Caki2 (cell line): ENCODE results near the gene ANKRD13D. TPM values are rescaled to one million over a fixed set of nuclear protein-coding genes. Genes with fewer than 3 reads are reported as not detected.
"Not testable (repeated sequence)": the region's sequence is repeated elsewhere in the genome, so short reads cannot be mapped to it uniquely, and the experiment has no call there.

Source experiments
- DNase-seq: peaks from one replicate; pipeline ENCODE4 v3.0.0-alpha.2; 2015; ENCODE audit warnings: low read depth
- in situ Hi-C: cut with HindIII; loops from 2 replicates; pipeline ENCODE4 v1.10.0; 2016; ENCODE audit warnings: low sequenced_read_pairs, low pct_unique_long_range_greater_than_20kb, mixed read lengths
- total RNA-seq: library from RNA; depleted of rRNA; stranded (reverse); fragments of >200 nt; shearing (Covaris generic); gene quantifications from 2 replicates; pipeline ENCODE4 v1.2.3, GENCODE V29; 2014; ENCODE audit warnings: low replicate concordance

Gene ANKRD13D
- total RNA-seq, 1 experiment from 2014 or later: 11.7 TPM

DNA sequence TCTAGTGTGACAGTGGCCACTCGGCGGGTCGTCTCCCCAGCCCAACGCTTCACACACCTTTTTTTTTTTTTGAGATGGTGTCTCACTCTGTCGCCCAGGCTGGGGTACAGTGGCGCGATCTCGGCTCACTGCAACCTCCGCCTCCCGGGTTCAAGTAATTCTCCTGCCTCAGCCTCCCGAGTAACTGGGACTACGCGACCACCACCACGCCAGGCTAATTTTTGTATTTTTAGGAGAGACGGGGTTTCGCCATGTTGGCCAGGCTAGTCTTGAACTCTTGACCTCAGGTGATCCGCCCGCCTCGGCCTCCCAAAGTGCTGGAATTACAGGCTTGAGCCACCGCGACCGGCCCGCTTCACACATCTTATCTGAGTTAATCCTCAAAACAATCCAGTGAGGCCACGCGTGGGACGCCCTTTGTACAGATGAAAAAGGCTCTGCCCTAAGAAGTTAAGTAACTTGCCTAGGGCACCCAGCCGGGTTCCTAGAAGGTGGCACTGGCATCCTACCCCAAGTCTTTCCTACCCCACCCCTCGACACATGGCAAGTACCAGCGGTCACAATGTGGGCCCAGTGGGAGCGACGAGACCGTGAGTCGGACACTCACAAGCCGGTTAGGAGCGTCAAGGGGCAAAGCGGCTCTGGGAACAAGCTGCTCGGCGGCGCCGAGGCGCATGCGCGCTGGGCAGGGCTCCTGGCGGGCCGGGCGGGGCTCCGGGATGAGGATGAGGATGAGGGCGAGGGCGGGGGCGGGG lies 28.0 kb upstream of the ANKRD13D start:
- DNase-seq, in situ Hi-C loops: not testable (repeated sequence)

DNA sequence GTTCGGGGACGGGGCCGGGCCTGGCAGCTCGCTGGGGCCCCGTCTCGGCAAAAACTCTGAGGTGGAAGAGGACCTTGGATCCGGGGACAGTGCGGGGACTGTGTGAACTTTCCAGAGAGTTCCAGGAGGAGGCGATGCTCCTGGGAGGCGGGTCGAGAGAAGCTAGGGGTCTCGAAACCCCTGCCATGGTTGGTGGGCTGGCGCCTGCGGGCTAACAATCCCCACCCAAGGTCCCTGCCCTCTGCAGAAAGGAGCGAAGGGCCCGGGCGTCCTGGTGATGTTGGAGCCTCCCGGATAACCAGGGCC lies 27.5 kb upstream of the ANKRD13D start:
- in situ Hi-C loops: no loop called here
- DNase-seq: no peak

DNA sequence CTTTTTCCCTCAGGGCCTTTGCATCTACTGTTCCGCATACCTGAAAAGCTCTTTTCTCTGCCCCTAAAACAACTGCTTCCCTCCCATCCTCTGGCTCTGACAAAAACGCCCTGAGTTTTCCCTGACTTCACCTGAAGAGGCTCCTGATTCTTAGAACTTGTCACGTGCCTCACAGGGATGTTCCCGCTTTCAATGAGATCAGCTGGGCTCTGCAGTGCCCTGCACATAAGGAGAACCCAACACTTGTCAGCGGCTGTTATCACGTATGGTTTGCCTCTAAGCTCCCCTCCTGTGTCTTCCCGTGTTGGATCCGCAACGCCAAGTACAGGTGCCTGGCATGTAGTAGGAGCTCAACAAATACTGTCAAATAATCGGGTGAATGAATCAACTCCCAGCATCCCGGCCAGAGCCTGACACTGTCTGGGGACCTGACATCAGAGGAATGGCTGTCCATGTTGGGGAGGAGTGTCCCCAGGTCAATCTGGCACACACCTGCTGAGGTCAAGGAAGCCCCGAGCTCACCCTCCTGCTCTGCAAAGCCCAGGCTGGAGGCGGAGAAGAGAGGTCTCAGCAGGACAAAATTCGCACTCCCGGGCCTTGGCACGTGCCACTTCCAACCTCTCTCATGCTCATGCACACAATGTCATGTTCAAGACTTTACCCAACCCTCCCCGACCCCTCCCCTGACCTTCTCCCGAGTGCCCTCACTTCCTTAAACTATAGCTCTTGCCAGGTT lies 27.0 kb upstream of the ANKRD13D start:
- no peak for DNase-seq
- in situ Hi-C loops: no loop called here

DNA sequence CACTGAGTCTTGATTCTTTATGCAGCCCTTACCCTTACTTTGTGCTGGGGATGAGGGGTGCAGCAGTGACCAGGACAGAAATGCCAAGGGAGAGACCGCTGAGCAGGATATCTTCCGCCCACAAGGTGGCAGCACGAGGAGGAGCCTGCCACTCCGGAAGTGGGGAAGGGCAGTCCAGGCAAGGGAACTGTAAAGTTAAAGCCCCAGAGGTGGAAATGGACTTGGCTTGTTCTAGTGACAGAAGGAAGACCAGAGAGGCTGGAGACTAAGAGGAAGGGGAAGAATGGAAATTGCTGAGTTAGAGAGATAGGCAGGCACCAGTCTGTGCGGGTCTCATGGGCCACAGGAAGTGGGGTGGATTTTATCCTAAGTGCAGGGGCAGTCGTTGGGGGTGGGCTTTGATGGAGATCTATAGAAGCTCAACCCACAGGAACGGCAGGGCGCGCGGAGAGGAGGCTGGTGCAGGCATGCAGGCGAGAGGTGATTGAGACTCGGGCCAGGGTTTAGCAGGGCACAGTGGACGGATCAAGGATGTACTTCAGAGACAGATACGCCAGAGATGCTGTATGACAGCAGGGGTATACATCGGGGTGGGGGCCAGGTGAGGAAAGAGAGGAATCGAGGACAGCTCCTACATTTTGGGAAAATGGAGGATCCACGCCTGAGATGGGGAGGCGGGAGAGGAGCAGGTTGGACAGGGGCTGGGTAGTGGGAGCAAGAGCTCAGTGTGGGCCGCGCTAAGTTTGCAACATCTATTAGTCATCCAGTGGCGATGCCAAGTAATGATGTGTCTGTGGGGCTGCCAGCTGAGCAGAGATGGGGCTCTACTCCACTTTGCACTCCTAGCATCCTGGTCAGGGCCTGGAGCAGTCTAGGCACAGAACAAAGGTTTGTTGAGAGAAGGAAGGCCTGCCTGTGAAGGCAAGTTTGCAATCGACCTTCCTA lies 26.1 kb upstream of the ANKRD13D start:
- in situ Hi-C loops: no loop called here
- DNase-seq: peak; percentile 49

DNA sequence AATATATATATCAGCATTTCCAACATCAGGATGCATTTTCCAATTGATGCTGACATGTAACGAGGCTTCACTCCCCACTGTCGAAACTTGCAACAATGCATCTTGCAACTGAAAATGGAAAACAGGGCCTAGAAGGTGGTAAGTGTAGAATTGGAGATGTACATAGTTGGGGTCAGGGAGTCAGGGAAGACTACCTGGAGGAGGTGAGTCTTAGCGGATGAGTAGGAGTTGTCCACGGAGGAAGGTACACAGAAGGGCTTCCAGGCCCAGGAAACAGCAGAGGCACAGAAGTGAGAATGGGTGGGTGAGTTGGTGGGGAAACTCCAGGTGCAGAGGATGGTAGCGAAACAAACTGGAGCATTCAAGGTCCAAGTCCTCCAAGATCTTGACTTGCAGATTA lies 24.8 kb upstream of the ANKRD13D start:
- no peak for DNase-seq
- in situ Hi-C loops: no loop called here

DNA sequence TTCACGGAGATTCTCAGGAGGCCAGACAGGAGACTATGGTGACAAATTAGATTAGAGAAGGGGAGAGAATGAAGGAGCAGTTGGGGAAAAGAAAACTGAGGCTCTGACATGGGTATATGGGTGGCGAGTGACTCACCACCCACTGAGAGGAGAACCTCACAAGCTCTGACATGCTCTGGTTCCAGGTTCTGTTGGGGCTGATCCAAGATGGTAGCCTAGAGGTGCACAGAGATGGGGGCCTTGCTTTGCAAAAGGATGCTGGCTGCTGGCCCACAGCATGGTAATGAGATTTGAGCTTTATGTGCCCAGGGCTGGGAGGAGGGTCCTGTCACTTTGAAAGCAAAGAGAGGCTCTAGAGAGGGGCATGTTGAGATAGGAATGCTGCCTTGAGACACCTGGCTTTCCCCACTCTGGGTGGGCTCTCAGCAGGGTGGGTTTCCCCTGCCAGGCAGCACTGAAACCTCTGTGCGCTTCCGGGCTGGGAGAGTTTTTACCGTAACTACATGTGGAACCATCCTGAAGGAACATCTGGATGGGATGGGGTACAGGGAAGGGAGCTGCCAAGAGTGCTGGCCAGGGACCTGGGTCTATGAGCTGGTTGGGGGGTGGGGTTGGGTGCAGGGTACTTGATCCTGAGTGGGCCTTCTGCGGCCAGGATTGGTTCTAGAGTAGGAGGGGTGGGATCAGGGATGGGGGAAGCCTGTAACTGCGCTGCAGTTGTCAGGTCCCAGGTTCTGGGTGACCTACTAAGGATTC lies 24.0 kb upstream of the ANKRD13D start:
- no peak for DNase-seq
- in situ Hi-C loops: no loop called here

DNA sequence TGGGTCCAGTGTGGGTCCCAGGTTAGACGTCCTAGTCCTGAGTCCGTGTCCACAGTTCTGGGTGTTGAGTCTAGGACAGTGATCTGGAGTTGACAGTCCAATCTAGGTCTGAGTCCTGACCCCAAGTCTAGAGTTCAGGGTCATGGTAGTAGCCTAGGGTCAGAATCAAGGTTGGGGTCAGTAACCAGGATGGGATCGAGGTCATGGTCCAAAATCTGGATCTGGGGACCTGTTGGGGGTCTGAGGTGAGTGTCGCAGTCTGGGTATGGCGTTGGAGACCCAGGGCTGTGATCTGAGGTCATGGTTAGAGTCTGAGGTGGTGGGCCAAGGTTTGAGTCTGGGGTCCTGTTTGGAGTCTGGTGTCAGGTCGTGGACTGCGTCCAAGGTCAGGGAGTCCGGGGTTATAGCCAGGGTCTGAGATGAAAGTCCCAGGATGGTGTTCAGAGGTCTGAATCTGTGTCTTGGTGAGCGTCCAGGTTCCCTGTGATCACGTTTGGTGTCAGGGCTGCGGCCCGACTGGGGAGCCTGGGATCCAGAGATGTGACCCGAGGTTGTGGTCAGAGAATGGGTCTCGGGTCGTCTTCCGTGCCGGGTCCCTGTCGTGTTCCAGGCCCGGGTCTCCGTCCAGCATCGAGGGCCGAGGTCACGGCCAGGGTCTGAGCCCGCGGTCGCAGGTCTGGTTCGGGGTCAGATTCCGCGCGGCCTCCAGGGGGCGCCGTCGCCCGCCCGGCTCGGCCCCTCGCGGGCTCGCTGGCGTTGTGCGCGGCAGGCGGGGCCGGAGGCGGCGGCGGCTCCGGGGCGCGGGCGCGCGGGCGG lies 23.3 kb upstream of the ANKRD13D start:
- in situ Hi-C loops: no loop called here
- DNase-seq: peak; percentile 28

DNA sequence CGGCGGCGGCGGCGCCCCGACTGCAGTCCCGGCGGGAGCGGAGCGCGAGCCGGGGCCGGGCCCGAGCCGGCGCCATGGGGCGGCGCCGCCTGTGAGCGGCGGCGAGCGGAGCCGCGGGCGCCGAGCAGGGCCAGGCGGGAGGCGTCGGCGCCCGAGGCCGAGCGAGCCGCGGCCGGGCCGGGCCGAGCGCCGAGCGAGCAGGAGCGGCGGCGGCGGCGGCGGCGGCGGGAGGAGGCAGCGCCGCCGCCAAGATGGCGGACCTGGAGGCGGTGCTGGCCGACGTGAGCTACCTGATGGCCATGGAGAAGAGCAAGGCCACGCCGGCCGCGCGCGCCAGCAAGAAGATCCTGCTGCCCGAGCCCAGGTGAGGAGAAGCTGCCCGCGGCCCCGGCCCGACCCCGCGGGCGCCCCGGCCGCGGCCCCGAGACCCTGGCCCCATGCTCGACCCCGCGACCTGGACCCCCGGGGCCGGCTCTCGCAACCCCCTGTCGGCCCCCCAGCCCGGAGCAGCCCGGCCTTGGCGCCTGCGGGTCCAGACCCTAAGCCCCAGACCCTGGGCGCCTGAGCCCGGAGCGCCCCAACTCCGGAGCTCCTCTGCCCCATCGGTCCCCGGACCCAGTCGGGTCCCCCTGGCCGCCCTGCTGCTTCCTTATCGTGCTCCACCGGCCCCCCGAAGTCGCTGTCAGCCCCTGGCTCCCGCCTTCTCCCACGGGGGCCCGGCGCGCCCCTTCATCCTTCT lies 22.5 kb upstream of the ANKRD13D start, which contains the start of gene GRK2:
GRK2 (plus strand) TSS at position 25 of the 739 bp plus-strand sequence; CDS start at position 252, 227 bp downstream.
- in situ Hi-C loops: no loop called here

DNA sequence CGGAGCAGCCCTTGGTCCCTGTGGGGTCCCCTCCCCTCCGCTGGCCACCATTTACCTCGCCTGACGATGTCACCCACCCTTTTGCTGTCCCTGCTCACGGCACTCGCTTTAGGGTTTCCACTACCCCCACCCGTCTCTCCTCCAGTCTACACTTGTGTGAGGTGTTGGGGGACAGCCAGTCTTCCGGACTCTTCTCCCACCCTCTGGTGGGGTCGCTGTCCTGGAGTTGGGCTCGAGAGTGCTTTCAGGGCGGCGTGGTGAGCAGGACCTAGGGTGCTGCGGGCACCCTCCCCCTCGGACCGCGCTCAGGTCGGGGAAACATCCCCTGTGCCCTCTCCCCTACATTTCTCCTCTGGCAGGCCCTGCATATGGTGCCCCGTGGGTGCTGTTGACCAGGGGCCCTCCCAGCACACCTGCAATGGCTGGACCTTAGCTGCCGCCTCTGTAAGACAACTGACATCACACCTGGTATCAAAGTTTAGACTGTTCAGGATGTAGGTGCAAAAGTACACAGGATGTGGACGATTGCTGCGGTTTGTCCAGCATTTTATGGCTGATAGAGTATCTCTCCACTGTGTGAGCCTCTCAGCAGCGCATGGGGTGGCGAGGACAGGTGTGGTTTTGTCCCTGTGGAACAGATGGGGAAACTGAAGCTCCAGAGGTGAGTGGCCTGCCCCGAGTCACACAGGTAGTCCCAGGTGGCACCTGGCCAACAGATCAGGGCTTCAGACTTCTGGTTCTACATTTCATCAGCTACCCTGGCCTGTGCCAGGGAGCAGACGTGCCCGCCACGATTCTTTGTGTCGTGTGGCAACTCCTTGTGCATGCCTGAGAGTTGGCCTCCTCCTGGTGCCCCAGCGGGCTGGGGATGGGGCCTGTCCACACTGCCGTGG lies 21.7 kb upstream of the ANKRD13D start:
- in situ Hi-C loops: no loop called here
- no peak for DNase-seq

More for the DNA sequence above, 22.5 kb upstream of the ANKRD13D start, which contains the start of gene GRK2:
- DNase-seq: no peak

DNA sequence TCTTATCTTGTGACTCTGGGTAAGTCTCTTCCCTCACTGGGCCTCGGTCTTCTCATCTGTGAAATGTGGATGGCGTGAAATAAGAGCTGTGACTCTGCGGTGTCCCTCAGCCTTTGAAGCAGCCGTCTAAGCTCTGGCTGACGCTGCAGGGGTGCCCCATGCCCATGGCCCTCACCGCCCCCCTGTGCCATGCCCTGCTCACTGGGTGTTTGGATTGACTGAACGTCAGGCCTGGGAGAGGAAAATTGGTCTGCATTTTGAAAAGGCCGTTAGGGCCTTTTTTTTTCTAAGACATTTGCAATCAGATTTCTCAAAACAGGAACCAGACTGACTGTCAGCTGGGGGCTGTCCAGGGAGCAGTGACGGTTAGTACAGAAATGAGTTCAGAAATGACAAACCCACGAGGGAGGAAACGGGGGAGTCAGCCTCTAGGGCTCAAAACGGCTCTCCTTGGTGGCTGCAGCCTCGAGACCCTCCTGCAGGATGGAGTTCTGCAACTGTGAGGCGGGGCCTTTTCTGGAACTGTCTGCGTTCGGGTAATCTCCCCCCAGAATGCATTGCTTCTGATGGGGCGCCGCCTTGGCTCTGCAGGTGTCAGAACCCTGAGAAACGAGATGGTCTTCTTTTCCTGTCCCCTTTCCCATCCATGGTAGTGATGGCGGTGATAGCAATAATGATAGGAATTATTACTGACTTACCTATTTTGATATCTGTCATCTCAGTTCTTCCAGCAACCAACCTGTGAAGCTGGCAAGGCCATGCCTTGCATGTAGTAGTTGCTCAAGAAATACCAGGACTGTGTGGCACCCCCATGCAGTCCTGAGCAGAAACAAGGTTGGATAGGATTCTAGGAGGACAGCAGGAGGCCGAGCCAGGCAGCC lies 20.8 kb upstream of the ANKRD13D start:
- DNase-seq: no peak
- in situ Hi-C loops: no loop called here

DNA sequence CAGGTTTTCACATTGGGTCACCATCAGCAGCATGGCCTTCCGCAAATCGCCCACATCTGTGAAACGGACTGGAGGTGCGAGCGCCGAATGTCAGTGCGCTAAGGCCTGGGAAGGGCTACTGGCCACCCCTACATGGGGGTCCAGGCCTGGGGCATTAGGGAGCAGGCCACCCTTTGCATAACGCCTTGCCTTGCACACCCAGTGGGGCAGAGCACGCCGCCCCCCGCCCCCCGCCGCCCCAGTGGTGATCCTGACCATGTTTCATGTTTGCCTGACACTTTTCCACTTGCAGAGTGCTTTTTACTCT lies 20.2 kb upstream of the ANKRD13D start:
- no peak for DNase-seq
- in situ Hi-C loops: no loop called here

DNA sequence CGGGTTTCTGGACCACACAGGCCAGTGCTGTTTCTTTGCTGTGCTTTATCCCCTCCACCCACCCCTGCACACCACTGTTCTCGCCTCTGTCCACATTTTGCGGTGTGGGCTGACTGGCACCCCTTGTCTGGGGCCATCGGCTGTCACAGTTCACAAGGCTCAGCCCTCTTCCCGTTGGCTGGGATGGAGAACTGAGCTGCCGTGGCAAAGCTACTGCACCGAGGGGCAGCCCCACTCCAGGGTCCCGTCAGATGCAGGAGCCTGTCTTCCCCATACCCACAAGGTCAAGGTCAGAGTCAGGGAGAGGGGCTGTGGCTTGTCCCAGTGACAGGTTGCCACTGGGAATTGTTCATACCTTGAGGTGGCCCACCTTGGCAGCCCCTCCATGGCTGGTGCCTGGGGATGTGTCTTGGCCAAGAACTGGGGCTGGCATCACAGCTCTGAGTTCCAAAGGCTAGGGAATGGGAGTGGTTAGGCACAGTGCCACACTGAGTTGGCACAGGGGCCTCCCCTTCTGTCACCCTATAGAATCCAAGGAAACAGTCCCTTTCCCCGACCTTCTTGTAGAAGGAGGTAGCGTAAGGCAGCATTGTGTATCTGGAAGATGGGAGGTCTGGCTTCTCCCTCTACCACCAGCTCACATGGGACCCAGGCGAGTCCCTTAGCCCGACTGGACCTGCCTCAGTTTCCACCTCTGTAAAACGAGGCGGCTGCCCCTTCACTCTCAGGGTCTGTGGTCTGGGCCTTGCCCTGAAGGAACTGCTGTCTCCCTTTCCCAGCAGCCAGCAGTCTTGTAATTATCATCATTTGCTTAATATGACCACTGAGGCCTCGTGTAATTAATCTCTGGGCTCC lies 19.5 kb upstream of the ANKRD13D start:
- in situ Hi-C loops: no loop called here
- no peak for DNase-seq

DNA sequence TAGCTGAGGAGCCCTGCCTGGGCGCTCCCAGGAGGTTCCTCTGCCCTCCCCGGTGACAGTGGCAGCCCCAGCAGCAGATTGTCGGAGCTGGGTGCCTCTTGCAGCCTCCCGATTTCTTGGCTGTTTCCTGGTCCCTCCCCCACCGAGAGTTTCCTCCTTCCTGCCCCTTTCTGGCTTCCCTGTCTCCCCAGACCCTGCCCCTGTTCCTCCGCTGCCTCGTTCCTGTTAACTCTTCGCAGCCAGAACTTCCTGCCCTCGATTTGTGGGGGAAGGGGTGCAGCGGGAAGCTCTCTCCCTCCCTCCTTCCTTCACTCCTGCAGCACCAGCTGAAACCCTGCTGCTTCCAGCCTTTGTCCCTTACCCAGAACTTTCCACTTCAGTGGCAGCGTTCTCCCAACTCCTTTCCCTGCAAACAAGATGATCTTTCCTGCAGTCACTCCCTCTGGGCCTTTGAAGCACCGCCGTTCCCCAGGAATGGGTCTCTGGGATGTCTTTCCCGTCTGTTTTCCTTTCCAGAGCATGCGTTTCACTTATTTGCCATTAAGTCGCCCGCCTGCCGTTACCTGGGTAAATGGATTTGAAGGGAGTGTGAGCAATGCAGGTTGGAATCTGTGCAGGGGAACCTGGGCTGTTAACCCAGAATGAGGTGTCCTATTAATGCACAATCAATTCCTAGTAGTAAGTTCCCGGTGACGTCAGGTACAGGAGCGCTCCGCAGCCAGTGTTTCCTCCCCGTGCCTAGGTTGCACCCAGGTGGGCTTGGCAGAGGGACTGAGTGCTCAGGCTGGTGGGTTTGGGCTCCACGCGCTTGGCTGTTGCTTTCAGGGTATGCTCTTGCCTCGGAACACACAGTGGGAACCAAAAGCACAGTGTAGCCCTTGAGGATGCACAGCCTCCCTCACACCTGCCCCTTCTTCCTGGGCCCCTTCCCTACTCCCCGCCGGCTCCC lies 18.6 kb upstream of the ANKRD13D start:
- no peak for DNase-seq
- in situ Hi-C loops: no loop called here
